Cerebellar nuclear complex (tissue), 1 donor: ENCODE measurements around the gene CHST11.
"Not testable (repeated sequence)": the region's sequence is repeated elsewhere in the genome, so short reads cannot be mapped to it uniquely, and the experiment has no call there.

ENCODE experiments used
- DNase-seq, 2 experiments: peaks; one replicate each; lab custom pipeline; 2025; lab: John Stamatoyannopoulos, UW

CHST11 gene

DNA sequence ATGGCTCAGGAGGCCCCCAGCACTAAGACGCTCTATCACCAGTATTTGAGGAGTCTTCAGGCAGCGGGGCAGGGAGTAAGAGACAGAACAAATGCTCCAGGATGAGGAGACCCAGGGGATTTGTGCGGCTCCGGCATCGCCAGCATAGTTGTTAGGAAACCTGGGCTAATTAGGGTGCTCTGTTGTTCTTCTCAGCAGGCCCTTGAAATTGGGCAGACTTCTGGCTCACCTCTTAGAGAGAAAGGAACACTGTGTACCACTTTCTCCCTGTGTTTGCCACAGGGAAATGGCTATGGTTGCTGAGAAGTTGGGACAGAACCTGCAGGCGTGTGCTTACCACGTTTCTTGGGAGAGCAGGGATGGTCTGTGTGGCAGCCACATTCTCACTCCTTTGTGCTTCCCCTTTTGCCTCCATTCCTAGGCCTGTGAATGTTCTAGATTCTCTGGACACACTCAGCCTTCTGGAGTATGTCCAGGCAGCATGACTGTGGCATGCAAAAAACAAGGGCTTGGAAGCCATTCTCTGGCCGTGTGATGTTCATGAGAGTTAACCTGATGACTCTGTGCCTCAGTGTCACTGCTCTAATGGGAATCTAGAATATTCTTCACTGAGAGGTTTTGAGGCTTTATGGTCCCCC, 109.0 kb downstream of the CHST11 start:
- no peak for DNase-seq

DNA sequence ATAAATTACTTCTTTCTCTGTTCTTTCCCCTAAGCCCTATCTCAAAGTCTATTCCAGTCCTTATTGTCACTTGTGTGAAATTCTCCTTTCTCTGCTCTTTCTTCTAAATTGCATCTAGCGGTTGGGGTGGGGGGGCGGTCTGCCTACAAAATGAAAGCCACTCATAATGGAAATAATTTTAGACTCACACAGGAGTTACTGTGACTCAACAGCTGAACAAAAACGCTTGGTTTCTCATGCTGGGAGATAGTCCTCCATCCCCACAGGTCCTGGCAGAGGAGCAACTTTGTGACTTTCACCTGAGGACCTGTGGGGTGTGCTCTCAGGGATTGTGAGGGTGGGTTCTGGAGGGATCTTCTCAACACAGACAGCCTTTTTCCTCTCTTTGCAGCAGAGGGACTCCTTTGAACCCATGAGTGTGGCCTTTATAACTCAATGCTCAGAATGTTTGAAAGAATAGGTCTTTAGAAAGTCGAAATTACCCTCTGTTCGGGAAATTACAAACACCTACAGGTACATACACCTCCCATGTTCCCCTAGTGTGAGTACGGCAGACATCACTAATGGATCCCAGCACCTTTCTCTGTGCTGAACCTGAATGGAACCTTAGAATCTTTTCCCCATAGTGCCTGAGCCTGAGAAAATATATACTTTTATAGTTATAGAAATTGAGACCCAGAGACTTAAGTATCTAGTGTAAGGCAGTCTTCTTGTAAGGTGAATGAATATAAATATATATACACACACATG, 109.7 kb downstream of the CHST11 start:
- no peak for DNase-seq

DNA sequence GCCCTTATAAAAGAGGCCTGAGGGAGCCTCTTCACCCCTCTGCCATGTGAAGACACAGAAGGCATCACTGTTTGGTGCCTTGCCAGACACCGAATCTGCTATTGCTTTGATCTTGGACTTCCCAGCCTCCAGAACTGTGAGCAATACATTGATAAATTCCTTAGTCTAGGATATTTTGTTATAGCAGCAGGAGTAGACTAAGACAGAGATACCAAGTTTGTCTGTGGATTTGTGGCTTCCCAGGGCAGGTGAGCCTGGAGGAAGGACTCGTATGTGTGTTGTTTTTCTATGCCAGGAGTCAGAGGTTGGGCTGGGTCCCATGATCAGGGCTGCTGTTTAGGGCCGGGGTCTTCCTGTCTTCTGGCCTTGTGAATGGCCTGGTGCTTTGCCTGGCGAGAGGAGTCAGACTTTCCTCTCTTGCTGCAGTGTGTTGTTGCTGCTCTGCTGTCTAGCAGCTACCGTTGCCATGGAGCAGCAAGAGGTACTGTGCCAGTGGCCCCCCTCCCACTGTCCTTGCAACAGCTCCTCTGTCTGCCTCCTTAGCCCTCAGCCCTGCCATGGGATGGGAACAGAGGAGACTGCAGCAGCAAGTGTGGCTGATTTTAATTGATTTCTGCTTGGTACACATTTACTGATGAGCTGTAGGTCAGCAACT, 111.2 kb downstream of the CHST11 start:
- DNase-seq, result no peak

DNA sequence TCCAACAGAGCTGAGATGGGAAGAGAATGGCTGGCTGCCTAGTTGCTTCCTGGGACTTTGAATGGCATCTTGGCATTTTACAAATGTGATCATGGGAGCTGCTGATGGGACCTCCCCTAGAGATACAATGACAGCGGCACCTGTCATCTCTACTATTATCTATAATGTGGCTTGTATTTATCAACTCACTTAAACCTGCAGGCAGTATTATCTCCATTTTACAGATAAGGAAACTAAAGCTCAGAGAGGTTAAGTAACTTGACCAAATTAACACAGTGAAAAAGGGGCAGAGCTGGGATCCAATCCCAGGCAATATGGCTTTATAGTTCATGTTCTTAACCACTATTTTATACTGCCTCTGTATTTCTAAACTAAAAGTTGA, 111.7 kb downstream of the CHST11 start:
- DNase-seq, result no peak

DNA sequence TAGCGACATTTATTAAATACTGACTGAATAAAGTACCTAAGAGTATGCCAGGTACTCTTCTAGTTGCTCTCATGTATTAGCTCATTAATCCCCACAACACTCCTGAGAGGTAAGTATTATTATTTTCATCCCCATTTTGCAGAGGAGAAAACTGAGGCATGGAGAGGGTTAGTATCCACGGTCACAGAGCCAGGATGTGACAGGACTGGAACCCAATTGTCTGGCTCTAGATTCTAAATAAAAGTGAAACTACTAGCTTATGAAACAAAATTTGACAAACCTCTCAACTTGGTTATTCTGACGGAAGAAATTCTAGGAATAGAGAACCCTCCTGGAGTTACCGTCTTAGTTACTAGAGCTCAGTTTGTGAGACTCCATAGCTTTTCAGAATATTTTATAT, 112.2 kb downstream of the CHST11 start:
- DNase-seq, result no peak

DNA sequence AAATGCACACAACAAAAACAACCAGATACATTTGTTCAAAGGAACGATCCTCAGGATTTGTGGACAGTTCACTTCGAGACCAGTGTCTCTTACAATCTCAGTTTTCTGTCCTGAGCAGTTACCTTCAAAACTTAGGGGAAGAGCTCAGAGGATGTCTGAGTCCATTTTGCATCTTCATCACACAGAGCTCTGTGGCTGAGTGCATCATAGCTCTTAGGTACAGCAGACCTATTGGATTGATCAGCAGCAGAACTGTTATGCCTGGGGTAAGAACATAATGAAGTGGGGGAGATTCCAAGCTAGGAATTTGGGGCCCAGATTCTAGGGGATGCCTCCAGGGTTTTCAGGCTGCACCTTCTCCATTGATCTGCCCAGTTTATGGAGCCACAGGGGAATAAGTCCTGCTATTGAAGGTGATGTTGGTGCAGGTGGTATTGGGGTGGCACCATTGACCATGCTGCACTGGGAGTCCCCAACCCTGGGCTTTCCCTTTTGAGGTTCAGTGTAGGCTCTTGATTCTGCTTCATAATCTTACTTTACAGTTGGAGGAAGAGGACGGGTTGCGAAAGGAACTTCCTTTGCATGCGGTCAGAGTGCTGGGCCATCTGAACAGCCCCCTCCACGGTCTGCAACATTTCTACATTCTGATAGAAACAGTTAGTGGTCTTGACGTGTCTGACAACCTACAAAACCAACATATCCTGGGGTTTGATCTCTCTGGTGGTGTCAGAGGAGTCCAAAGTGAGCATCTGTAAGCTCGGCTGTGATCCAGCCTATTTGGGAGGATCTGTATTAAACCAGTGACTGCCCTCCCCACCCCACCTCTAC, 112.8 kb downstream of the CHST11 start:
- DNase-seq, result no peak

DNA sequence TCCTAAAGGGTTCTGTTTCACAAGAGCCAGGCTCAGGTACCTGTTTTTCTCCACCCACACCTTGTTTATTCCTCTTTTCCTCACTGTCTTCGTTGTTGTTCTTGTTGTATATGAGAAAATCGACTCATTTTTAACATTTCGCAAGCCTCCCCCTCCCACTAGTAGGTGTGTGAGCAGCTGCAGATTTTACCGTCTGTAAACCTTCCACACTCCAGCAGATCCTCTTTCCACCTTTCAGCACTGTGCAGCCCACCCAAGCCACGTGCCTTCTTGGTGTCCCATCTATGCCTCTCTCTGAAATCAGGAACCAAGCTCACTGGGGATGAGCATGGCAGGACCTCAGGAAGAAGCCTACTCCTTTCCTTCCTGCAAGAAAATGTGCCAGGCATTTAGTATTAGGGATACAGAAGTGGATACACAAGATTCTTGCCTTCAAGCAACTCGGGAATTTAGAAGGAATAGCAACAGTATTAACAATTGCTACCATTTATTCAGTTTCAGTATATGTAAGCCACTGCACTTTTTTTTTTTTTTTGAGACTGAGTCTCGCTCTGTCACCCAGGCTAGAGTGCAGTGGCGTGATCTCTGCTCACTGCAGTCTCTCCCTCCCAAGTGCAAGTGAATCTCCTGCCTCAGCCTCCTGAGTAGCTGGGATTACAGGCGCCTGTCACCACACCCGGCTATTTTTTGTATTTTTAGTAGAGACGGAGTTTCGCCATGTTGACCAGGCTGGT, 113.6 kb downstream of the CHST11 start:
- DNase-seq, result no peak

DNA sequence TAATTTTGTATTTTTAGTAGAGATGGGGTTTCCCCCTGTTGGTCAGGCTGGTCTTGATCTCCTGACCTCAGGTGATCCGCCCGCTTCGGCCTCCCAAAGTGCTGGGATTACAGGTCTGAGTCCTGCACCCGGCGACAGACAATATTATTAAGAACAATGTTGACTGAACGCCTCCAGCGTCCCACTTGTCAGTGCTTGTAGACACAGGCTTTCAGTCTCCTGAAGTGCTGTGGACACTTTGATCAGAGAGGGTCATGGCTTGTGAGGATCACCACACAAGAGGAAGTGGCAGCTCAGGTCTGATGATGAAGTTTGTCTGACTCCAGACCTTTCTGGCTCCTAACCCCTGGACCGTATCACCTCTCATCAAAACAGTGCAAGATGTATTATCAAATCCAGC, 114.6 kb downstream of the CHST11 start:
- no peak for DNase-seq

DNA sequence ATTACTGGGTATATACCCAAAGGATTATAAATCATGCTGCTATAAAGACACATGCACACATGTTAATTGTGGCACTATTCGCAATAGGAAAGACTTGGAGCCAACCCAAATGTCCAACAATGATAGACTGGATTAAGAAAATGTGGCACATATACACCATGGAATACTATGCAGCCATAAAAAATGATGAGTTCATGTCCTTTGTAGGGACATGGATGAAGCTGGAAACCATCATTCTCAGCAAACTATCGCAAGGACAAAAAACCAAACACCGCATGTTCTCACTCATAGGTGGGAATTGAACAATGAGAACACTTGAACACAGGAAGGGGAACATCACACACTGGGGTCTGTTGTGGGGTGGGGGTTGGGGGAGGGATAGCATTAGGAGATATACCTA, 117.6 kb downstream of the CHST11 start:
- not testable (repeated sequence) for DNase-seq

DNA sequence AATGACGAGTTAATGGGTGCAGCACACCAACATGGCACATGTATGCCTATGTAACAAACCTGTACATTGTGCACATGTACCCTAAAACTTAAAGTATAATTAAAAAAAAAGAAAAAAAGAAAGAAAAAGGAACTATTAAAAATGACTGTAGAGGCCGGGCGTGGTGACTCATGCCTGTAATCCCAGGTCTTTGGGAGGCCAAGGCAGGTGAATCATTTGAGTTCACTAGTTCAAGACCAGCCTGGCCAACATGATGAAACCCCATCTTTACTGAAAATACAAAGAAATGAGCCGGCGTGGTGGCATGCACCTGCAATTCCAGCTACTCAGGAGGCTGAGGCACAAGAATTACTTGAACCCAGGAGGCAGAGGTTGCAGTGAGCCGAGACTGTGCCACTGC, 118.0 kb downstream of the CHST11 start:
- not testable (repeated sequence) for DNase-seq

DNA sequence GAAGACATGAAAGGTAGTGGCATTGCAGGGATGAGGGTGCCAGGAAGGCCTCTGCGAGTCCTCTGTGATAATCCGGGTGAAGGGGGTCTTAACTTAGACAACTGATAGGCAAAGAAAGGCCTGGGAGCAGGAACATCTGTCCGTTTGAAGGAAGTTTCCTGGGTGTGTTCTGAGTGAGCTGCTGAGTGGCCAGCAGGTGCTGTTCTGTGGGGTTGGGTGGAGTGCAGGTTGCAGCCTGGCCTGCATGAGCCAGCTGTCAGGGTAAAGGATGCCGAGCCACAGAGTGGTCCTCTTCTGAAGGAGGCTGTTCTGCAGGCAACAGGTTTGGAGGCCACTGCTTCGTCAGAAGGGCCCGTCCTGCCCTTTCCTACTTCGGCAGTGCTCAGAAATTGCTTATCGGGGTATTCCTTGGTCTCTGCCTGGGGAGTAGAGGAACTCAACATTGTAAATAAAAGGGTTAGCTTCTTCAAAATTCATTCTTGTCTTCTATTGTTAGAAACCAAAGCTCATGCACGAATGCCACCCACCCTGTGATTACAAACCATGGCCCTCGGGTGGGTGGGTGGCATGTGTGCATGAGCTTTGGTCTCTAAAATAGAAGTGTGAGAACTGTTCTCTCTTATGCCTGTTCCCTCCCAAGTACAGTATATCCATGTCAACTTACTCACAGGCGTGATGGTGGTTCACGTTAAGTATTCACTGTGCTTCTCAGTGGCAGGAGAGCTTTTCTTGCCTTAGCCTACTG, 118.9 kb downstream of the CHST11 start:
- no peak for DNase-seq

DNA sequence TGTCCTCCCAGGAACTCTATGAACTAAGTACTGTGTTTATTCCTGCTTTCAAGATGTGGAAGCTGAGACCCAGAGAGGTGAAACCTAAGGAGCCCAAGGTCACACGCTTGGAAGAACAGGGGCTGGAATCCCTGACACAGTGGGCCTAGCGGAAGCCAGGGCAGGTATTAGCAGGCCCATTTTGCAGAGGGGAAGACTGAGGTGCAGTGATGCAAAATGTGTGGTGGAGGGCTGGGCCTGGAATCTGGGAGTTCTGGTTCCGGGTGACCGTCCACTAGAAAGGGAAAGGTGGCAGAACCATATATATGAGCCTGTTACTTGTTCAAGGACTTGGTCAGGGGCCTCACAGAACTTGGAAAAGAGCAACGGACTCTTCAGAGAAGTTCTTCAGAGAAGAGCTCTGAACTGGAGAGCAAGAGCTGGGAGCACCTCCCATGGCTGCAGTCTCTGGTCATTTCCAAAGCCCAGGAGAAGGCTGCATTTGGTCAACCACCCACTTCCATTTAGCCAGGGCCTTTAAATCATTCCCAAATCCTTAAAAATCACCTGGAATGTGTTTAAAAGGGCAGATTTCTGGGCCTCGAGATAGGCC, 119.5 kb downstream of the CHST11 start:
- DNase-seq, result no peak

DNA sequence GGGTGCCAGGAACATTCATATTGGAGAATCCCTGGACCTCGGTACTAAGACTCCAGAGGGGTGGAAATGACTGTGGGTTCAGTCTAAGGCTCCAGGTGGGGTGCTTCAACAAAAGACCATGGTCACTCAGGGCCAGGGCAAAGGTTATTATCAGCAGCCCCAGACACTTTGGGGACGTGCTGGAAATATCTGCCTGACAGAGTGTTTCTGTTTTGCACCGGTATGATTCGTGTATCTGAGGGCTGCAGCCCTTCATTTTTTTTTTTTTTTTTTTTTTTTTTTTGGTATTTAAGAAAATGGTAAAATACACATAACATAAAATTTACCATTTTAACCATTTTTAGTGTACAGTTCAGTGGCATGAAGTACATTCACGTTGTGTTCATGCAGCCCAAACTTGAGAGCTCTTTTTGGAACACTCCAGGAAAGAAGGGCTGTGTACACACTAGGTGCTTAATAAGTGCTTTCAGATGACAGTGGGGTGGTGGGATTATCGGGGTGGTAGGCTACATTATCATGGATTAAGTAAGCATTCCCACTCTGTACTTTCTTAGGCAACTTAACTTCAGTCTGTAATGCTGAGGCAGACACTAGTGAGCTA, 120.3 kb downstream of the CHST11 start:
- DNase-seq, result no peak

DNA sequence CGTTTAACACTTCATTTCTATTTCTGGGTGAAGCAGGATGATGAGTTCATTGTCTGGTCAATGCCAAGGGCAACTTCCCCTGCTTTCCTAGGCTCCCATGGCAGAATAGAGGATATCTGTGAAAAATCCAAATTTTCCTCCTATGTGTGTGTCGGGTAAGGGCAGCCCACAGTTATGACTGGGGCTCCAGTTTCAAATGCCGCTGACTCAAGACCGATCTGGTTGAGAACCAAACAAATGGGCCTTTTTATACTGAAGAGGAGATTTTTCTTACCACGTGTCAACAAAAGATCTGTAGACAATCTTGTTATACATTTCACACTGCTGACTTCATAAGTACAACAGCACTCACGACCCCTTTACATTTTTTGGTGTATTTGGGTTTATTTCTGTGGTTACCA, 120.8 kb downstream of the CHST11 start:
- DNase-seq, result no peak

DNA sequence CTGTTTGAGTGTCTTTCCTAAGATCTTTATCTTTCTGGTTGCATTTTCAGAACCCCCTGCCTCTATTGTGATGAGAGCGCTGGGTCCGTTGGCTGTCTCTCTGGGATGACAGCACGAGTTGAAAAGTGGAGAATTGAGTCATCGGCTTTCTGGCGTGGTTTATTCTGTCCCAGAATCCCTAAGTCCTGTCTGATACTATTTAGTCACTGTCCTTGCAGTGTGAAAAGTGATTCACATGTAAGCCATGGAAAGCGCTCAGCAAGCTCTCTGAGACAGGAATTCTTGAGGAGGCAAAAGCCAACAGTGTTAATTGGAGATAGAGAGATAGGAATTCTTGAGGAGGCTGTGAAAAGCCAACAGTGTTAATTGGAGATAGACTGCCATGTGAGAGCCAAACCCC, 121.7 kb downstream of the CHST11 start:
- DNase-seq, result no peak

DNA sequence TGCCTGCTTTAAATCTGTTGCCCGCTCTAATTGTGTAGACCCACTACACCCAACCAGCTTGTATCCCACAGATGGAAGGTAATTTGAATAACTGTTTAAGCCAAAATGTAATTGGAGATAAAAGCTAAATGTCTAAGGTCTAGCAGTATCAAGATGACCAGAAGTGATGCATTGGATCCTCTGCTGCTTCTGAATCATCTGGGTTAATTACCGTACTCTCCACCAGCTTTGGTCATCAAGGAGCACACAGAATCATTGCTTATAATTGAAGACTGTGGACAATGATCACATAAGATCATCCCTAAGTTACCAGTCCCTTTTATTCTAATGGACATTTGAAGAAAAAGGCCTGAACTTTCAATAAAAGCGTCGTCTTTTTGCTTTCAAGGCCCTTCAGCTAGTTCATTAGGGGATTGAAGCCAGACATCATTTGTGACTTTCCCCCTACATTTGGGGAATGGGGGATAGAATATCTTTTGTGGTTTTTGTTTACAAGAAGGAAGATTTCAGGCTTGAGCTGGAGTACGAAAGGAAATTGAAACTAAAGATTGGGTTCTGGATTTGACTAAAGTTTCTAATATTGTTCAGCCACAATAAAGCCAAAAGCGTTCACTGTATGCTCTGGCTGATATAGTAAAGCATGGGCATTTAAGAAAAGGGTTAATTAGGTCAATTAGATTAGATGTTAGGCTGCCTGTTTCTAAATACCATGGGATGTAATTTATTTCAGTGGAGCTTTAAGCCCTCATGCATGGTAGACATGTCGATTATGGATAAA, 123.2 kb downstream of the CHST11 start:
- DNase-seq, result no peak

DNA sequence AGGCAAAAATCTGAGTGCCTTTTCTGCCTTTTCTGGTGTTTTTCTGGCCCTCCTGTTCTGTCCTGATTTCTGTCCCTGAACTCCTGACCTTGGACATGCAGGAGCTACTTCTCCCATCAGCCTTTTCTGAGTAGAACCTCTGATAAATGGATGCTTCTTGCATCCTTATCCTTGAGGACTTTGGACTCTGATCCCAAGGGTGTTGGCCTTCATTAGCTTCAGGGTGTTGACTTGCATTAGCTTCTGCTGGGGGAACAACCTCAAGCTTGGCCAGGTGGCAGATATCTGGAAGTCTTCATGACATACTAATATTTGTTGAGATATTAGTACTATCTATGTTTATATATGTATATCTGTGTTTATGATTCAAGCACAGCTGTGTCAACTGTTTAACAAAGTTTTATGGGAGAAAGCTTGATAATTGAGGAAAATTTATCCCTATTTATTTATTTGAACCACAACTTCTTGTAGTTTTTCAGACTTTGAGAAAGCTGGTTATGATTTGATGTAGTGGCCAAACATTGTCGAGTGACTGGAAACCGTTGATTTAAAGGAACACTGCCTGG, 124.3 kb downstream of the CHST11 start:
- DNase-seq, result no peak

DNA sequence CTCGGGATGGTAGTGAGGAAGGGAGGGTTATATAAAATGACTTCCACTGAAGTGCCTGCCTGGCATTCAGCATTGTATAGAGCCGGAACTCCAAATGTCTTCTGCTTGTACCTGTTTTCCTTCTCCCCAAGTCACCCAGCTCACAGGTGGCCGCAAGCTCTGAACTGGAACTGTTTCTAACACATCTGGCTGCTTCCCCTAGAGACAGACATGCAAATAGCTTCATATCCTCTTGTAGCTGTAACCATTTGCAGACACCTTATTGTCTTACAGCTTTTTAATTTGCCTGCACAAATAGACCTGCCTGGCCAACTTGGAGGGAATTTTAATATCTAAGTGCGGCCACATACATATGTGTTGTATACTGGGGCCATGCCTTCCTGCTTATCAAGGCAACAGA, 126.0 kb downstream of the CHST11 start:
- DNase-seq, result no peak

DNA sequence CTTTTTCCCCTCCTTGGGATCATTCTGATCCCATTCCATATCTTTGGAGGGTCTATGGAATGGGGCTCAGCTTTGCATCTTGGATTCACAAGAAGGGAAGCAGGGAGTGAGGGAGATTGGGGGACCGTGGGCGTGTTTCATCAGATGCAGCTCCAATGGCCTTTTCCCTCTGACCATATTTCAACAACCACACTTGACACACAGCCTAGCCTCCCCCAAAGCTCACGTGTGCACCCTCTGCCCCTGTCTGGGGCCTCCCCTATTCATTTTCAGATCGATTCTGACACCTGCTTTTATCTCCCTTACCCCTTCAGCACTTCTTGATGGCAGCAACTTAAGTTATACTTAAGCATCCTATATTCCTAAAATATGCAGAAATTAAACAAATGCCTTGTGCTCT, 126.6 kb downstream of the CHST11 start:
- no peak for DNase-seq
